Mesodermal cell (in vitro differentiated cells): Measurements from ENCODE around the gene TMEM91.
A peak's percentile ranks its signal among the peaks of the same experiment; 100 is the strongest.
"Not testable (repeated sequence)": the region's sequence is repeated elsewhere in the genome, so short reads cannot be mapped to it uniquely, and the experiment has no call there.

Experiments
- H3K27ac ChIP-seq: 2 replicates; pipeline ENCODE4 v1.7.0; 2013; ENCODE audit warnings: mild to moderate bottlenecking, low read depth, low read length, moderate library complexity; ENCODE audit not compliant: severe bottlenecking
- H3K36me3 ChIP-seq: 2 replicates; pipeline ENCODE4 v1.7.1; 2013; ENCODE audit warnings: mild to moderate bottlenecking, low read length, moderate library complexity; ENCODE audit not compliant: control insufficient read depth, insufficient read depth
- H3K4me1 ChIP-seq: one replicate; pipeline ENCODE4 v1.7.1; 2013; ENCODE audit warnings: mild to moderate bottlenecking, low read length; ENCODE audit not compliant: insufficient read depth, control insufficient read depth, poor library complexity, severe bottlenecking
- H3K4me3 ChIP-seq: 2 replicates; pipeline ENCODE4 v1.7.0; 2013; ENCODE audit warnings: low read length, control low read depth, mild to moderate bottlenecking; ENCODE audit not compliant: insufficient read depth, poor library complexity, severe bottlenecking; ENCODE audit errors: extremely low read depth
- H3K9me3 ChIP-seq: 2 replicates; pipeline ENCODE4 v1.7.1; 2013; ENCODE audit warnings: mild to moderate bottlenecking, low read length, moderate library complexity; ENCODE audit not compliant: control insufficient read depth
- WGBS, 2 experiments: methylation state at CpG; one replicate each; pipeline ENCODE4 v1.1.5; 2013; ENCODE audit warnings: missing lambda C conversion rate in 2 of 2; ENCODE audit not compliant: insufficient coverage in 2 of 2; 5-methylcytosine and 5-hydroxymethylcytosine counted together

Gene TMEM91

DNA sequence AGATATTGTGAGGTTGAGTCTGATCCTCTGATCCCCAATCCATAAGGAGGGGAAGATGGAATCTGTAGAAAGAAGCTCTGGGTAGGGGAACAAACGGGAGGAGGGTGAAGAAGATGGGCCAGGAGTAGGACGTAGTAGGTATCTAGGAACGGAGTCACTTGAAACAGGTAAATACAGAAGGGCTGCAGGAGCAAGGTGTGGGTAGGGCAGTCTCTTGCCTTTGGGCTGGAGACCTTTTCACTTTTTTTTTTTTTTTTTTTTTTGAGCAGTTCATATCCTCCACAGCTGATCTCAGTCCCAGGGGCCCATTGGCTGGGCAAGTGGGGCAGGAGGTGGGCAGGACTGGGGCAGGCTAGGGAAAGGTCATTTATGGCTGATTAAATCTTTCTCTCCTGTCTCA is 22.8 kb downstream of the TMEM91 start:
- H3K4me1 ChIP-seq, result peaks cover 11% of the 10 kb centered on the region
- H3K4me3 ChIP-seq, result peak overlapping the region; percentile 95
- H3K27ac ChIP-seq, result no peak overlapping the region
- no peaks in the 10 kb centered on the region for H3K9me3 ChIP-seq
- H3K36me3 ChIP-seq, result no peaks in the 10 kb centered on the region
- whole genome bisulfite sequencing, 2 experiments, result 89 to 100% methylated on average over 3 of the region's 3 CpGs

DNA sequence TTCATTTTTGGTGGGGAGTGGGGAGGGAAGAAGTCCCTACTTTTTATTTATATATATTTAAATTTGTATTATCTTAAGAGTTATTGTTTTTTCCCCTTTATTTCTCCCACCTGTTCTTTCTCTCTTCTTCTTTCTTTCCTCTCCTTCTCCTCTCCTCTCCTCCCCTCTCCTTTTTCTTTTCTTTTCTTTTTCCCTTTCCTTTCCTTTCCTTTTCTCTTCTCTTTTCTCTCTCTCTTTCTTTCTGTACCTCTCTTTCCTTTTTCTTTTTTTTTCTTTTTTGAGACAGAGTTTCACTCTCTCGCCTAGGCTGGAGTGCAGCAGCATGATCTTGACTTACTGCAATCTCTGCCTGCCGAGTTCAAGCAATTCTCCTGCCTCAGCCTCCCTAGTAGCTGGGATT is 23.2 kb downstream of the TMEM91 start:
- H3K9me3 ChIP-seq, result no peaks in the 10 kb centered on the region
- no peak overlapping the region for H3K4me3 ChIP-seq
- WGBS, 2 experiments, result 79 to 88% methylated on average over 2 of the region's 2 CpGs
- no peaks in the 10 kb centered on the region for H3K36me3 ChIP-seq
- H3K27ac ChIP-seq, result no peak overlapping the region
- peaks cover 11% of the 10 kb centered on the region for H3K4me1 ChIP-seq

GRCh38 chr19:41401483-41401882 is 25.1 kb downstream of the TMEM91 start:
- Histone ChIP-seq H3K27ac (peak overlapping the region; percentile 16), H3K36me3 (peaks cover 2% of the 10 kb centered on the region), H3K9me3 (no peaks in the 10 kb centered on the region), H3K4me1 (peaks cover 11% of the 10 kb centered on the region), H3K4me3 (no peak overlapping the region)
- WGBS, 2 experiments, result 100% methylated on average over 2 of the region's 4 CpGs; no CpG with 5 or more reads in 1 of the 2 experiments

DNA sequence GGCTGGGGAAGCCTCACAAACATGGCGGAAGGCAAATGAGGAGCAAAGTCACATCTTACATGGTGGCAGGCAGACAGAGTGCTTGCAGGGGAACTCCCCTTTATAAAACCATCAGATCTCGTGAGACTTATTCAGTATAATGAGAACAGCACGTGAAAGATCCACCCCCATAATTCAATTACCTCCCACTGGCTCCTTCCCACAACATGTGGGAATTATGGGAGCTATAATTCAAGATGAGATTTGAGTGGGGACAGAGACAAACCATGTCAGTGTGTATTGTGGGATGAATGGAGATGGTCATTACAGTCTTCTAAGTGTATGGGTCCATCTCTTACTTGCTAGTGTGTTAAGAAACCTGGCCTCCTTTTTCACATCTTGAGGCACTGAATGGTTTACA is 25.7 kb downstream of the TMEM91 start:
- Histone ChIP-seq H3K9me3 (no peaks in the 10 kb centered on the region), H3K4me3 (no peak overlapping the region), H3K4me1 (peaks cover 11% of the 10 kb centered on the region), H3K36me3 (peaks cover 2% of the 10 kb centered on the region), H3K27ac (no peak overlapping the region)
- 100% methylated on average over 2 of the region's 3 CpGs; no CpG with 5 or more reads in 1 of the 2 experiments for WGBS, 2 experiments

- peaks cover 2% of the 10 kb centered on the region for H3K36me3 ChIP-seq
- no peaks in the 10 kb centered on the region for H3K9me3 ChIP-seq
- H3K4me1 ChIP-seq, result peaks cover 15% of the 10 kb centered on the region
- H3K4me3 ChIP-seq, result no peak overlapping the region
- H3K27ac ChIP-seq, result no peak overlapping the region
- WGBS, 2 experiments, result 89 to 90% methylated on average over 11 of the region's 12 CpGs
Measured at GRCh38 chr19:41403181-41403970, 27.0 kb downstream of the TMEM91 start.

DNA sequence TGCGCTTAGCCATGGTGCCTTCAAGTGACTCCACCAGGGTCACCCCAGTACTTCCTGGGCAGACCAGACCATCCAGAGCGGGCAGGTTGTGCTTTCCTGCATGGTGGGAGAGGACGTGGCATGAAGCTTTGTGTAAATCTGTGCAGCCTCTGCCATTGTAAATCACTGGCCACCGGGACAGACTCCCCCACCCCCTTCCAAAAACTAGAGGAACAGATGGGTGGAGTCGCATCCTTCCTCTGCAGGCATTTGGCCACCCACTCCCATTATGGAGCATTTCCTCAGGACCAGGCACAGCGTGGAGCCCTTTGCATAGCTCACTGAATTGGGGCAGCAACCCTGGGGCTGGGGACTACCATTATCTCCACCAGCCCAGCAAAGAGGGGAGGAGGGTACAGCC is 29.4 kb downstream of the TMEM91 start:
- Histone ChIP-seq H3K4me1 (peaks cover 9% of the 10 kb centered on the region), H3K27ac (no peak overlapping the region), H3K9me3 (no peaks in the 10 kb centered on the region), H3K36me3 (peaks cover 8% of the 10 kb centered on the region), H3K4me3 (no peak overlapping the region)
- WGBS, 2 experiments, result 93 to 96% methylated on average over 2 to 4 of the region's 6 CpGs

GRCh38 chr19:41407271-41407670 is 30.9 kb downstream of the TMEM91 start:
- 17 to 30% methylated on average over 3 to 4 of the region's 4 CpGs for WGBS, 2 experiments
- Histone ChIP-seq H3K4me1 (peaks cover 5% of the 10 kb centered on the region), H3K36me3 (peaks cover 12% of the 10 kb centered on the region), H3K4me3 (no peak overlapping the region), H3K9me3 (no peaks in the 10 kb centered on the region), H3K27ac (peak overlapping the region; percentile 69)

DNA sequence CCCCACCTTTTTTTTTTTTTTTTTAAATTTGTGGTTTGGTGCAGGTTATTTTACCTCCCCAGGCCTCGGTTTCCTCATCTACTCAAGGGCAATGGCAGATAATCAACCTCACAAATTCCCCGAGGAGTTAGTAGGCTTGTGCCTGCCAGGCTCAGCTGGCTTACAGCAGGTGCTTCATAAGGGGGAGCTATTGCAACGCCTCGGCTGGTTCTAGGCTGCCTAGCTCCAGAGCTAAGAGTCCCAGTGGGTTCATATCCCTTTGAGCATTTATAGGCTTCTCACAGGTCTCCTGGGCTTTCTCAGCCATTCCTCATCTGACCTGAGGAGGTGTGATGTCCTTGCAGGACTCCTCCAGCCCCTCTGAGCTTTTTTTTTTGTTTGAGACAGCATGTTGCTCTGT is 31.9 kb downstream of the TMEM91 start:
- WGBS, 2 experiments, result 83 to 86% methylated on average over 3 of the region's 4 CpGs
- H3K9me3 ChIP-seq, result no peaks in the 10 kb centered on the region
- H3K27ac ChIP-seq, result no peak overlapping the region
- peaks cover 5% of the 10 kb centered on the region for H3K4me1 ChIP-seq
- H3K4me3 ChIP-seq, result no peak overlapping the region
- H3K36me3 ChIP-seq, result peaks cover 12% of the 10 kb centered on the region

GRCh38 chr19:41408846-41409245 is 32.5 kb downstream of the TMEM91 start:
- not testable (repeated sequence) for H3K27ac ChIP-seq

DNA sequence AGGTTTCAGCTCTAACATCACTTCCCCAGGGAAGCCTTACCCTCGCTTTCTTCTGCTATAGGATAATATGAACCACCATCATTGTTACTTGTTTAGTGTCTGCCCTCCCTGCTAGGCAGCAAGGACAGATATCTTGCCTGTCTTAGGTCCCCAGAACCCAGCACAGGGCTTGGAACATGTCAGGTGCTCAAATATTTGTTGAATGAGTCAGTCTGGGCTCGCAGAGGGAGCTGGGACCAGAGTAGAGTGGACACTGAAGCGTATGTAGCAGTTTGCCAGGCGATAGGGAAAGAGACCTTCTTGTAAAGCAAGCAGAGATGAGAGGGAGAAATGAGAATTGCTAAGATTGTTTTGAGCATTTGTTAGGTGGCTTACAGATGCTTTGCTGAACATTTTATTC is 33.0 kb downstream of the TMEM91 start:
- 64 to 68% methylated on average over 3 to 4 of the region's 4 CpGs for WGBS, 2 experiments
- Histone ChIP-seq H3K36me3 (peaks cover 22% of the 10 kb centered on the region), H3K4me3 (no peak overlapping the region), H3K4me1 (peaks cover 5% of the 10 kb centered on the region), H3K27ac (no peak overlapping the region), H3K9me3 (no peaks in the 10 kb centered on the region)

More at GRCh38 chr19:41408846-41409245, 32.5 kb downstream of the TMEM91 start:
- H3K4me3 ChIP-seq, H3K4me1 ChIP-seq, H3K9me3 ChIP-seq: not testable (repeated sequence)
- H3K36me3 ChIP-seq, result peaks cover 17% of the 10 kb centered on the region
- WGBS, 2 experiments, result 90 to 95% methylated on average over 4 to 5 of the region's 5 CpGs

DNA sequence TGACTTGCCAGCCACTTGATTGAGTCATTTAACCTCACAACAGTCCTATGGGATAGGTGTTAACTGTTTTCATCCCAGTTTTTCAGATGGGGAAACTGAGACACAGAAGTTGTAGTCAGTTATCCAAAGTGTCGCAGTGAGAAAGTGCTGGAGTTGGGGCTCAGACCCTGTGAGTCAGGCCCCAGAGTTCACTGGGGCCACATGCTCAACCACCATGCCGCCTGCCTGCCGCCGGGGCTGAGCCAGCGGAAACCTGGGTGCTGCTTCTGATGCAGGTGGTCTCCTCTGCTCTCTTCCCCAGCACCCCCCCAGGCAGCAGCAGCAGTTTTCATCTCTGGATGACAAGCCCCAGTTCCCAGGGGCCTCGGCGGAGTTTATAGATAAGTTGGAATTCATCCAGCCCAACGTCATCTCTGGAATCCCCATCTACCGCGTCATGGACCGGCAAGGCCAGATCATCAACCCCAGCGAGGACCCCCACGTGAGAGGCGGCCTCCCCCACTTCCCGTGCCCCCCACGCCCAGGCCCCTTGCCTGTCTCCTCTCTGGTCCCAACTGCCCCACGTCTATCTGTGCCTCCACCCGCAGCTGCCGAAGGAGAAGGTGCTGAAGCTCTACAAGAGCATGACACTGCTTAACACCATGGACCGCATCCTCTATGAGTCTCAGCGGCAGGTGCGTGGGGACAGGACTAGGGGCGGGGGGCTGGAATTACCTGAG is 34.2 kb downstream of the TMEM91 start:
- H3K4me3 ChIP-seq, result no peak overlapping the region
- H3K9me3 ChIP-seq, result no peaks in the 10 kb centered on the region
- 96% methylated on average over 19 to 21 of the region's 23 CpGs for WGBS, 2 experiments
- H3K4me1 ChIP-seq, result peaks cover 5% of the 10 kb centered on the region
- peaks cover 30% of the 10 kb centered on the region for H3K36me3 ChIP-seq
- no peak overlapping the region for H3K27ac ChIP-seq
